PFSK-1 (cell line): ENCODE measurements around the gene RYR2.

Source experiments
- FOXP2 ChIP-seq: optimal IDR thresholded peaks from 2 replicates; pipeline ENCODE3; 2011; ENCODE audit warnings: borderline replicate concordance, control low read depth, inconsistent platforms; ENCODE audit not compliant: insufficient read depth; ENCODE audit errors: extremely low read length, extremely low read depth
- POLR2AphosphoS5 ChIP-seq: IDR thresholded peaks from 2 replicates; pipeline ENCODE4 v1.6.1; 2012; ENCODE audit warnings: low read depth, mild to moderate bottlenecking, control low read depth, low read length, moderate library complexity
- SIN3A ChIP-seq: IDR thresholded peaks from 2 replicates; pipeline ENCODE4 v1.6.1; 2012; ENCODE audit warnings: mild to moderate bottlenecking, low read length, moderate library complexity, borderline replicate concordance; ENCODE audit not compliant: insufficient read depth
- TAF1 ChIP-seq: IDR thresholded peaks from 2 replicates; pipeline ENCODE4 v1.6.1; 2012; ENCODE audit warnings: low read length, control low read depth, borderline replicate concordance; ENCODE audit not compliant: insufficient read depth
- TF ChIP-seq, protein P1 (sequence below), 2 experiments: IDR thresholded peaks; 2 replicates each; pipeline versions ENCODE4 v1.6.1 to v1.8.0; 2011 to 2012; ENCODE audit warnings: low read depth in 2 of 2, low read length in 2 of 2, control low read depth in 1 of 2, inconsistent platforms in 1 of 2, mild to moderate bottlenecking in 1 of 2, moderate library complexity in 1 of 2; ENCODE audit not compliant: insufficient read depth in 1 of 2

DNA sequence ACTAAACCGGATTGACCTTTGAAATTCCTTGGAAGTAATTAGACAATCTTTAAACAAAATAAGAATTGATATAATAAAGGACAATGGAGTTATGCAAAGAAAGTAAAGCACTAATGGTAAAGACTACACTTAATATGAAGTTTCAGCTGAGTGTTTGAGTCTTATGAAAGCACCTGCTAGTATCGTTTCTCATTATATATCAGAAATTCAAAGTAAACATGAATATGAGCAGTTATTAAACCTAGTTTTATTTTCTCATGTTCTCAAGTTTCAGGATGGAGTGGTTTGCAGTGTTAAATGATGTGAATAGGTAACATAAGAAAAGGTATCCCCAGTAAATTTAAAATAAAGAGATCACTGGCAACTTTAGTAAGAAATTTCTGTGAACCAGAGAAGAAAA, 660.2 kb downstream of the RYR2 start:
- TF ChIP-seq TAF1 (no peak), POLR2AphosphoS5 (no peak), SIN3A (no peak), FOXP2 (no peak)
- TF ChIP-seq, protein P1, sequence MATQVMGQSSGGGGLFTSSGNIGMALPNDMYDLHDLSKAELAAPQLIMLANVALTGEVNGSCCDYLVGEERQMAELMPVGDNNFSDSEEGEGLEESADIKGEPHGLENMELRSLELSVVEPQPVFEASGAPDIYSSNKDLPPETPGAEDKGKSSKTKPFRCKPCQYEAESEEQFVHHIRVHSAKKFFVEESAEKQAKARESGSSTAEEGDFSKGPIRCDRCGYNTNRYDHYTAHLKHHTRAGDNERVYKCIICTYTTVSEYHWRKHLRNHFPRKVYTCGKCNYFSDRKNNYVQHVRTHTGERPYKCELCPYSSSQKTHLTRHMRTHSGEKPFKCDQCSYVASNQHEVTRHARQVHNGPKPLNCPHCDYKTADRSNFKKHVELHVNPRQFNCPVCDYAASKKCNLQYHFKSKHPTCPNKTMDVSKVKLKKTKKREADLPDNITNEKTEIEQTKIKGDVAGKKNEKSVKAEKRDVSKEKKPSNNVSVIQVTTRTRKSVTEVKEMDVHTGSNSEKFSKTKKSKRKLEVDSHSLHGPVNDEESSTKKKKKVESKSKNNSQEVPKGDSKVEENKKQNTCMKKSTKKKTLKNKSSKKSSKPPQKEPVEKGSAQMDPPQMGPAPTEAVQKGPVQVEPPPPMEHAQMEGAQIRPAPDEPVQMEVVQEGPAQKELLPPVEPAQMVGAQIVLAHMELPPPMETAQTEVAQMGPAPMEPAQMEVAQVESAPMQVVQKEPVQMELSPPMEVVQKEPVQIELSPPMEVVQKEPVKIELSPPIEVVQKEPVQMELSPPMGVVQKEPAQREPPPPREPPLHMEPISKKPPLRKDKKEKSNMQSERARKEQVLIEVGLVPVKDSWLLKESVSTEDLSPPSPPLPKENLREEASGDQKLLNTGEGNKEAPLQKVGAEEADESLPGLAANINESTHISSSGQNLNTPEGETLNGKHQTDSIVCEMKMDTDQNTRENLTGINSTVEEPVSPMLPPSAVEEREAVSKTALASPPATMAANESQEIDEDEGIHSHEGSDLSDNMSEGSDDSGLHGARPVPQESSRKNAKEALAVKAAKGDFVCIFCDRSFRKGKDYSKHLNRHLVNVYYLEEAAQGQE (IDR thresholded peaks at IDR 0.05; ENCODE audit: insufficient read depth in 1 of 2, low read depth in 2 of 2, low read length in 2 of 2) = no peak
